ENCODE data around the gene TMEM130.

The TMEM130 gene, protein sequence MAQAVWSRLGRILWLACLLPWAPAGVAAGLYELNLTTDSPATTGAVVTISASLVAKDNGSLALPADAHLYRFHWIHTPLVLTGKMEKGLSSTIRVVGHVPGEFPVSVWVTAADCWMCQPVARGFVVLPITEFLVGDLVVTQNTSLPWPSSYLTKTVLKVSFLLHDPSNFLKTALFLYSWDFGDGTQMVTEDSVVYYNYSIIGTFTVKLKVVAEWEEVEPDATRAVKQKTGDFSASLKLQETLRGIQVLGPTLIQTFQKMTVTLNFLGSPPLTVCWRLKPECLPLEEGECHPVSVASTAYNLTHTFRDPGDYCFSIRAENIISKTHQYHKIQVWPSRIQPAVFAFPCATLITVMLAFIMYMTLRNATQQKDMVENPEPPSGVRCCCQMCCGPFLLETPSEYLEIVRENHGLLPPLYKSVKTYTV

DNA sequence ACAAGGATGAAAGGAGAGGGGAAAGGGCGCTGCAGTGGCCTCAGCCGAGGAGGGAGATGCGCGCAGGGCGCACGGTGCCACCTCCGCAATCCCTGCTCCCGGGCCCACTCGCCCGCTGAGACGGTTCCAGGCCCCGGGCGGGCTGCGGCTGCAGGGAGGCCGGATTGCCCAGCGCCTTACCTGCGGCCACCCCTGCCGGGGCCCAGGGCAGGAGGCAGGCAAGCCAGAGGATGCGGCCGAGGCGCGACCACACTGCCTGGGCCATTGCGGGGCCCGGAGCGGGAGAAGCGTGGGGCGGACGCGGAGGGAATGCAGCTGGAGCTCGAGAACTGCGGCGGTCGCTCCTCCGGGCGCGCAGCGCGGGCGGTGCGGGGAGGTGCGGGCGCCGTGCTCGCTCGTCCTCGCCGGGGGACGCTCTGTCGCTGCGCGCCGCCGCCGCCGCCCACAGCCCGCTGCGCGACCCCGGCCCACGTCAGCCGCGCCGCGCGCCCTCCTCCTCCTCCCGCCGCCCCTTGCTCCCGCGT is at the start of gene TMEM130:
Gene TMEM130, minus strand, starts transcription at position 418 of the 524 bp plus-strand sequence. Its CDS starts 153 bp downstream, at position 265.
- no peak for DNase-seq

DNA sequence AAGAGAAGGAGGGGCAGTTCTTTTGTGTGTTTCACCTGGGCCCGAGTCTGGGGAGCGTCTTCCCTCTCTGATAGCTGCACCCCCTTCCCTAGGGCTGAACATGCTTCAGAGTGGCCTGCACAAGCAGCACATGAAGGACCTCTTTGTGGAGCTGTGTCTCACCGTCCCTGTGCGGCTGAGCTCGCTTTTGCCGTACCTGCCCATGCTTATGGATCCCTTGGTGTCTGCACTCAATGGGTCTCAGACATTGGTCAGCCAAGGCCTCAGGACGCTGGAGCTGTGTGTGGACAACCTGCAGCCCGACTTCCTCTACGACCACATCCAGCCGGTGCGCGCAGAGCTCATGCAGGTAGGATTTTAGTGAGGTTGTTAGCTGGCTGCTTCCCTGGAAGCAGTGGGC is 47.5 kb upstream of the TMEM130 start:
- no peak for DNase-seq

DNA sequence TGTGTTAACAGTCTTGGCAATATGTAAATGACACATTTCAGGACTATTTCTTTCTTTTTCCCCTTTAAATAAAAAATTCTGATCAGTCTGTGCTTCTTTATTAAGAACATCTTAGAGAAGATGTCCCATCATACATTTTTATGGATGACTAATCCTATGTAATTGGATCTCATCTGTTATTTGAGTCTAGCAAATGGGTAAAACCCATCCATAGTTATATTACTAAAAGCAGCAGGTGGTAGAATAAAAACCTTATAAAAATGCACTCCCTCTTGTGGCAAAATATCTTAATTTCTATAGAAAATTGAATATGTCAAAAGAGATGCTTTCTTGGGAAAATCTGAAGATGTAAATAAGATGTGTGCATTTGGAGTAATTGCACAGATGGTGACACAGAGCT is 43.8 kb upstream of the TMEM130 start:
- DNase-seq = no peak

DNA sequence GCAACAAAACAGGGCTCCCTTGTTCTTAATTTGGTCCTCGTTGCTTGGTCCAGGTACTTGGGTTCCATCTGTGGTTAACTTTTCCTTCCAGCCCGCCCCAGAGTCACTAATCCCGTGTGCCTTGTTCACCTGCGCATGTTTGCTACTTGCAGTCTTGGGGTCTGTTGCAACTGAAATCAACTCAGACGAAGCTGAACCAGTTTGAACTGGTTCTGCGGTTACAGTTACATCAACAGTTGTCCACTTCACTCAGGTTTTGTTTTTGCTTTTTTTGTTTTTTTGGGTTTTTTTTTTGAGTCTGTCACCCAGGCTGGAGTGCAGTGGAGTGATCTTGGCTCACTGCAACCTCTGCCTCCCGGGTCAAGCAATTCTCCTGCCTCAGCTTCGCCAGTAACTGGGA is 43.2 kb upstream of the TMEM130 start:
- no peak for DNase-seq

DNA sequence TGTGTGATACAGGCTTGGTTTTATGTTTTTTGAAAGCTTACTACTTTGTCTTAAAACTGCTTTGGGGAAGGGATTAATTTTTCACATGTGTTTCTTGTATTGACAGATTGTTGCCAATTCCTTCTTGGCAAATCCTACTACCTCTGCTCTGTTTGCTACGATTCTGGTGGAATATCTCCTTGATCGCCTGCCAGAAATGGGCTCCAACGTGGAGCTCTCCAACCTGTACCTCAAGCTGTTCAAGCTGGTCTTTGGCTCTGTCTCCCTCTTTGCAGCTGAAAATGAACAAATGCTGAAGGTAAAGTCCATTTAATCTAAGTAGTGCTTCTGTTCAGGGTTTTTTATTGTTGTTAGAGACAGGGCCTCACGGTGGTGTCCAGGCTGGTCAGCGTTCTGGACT is 42.1 kb upstream of the TMEM130 start:
- DNase-seq = no peak

DNA sequence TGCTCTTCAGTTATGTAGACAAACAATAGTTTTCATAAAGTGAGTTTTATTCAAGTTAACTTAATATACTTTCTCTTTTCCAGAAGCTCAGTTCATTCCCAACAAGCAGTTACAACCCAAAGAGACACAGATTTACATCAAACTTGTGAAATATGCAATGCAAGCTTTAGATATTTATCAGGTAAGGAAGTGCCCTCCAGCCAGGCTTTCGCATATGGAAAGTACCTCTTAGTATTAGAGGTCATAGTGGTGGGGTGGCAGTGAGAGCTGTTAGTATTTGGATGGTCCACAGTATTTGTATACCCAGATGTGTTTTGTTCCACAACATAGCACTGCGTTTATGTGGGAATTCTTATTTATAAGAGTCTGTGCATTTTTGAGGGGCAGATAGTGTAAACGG is 40.6 kb upstream of the TMEM130 start:
- DNase-seq = no peak

DNA sequence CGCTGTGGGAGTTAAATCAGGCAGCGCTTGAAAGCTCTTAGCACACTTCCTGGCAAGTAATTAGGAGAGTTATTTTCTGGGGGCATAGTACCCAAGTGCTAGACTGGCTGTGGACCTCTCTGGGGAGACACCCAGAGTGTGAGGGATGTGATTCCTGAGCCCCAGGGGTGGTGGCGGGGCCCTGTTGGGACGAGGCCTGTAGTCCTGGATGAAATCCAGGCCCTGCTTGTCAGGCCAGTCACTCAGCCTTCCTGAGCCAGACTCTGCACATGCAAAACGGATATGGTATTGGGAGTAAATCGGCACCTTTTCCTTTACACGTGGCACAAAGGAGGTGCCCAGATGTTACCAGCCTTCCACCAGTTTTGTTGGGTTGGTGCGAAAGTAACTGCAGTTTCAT is 39.7 kb upstream of the TMEM130 start:
- no peak for DNase-seq

DNA sequence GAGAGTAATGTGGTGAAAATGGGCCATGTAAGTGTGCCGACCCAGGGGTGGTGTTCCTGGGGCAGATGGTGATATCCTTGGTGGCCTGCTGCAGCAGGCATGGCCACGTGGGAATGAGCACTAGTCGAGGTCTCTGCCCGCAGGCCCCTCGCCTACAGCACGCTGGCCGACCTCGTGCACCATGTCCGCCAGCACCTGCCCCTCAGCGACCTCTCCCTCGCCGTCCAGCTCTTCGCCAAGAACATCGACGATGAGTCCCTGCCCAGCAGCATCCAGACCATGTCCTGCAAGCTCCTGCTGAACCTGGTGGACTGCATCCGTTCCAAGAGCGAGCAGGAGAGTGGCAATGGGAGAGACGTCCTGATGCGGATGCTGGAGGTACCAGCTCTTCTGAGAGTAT is 38.8 kb upstream of the TMEM130 start:
- DNase-seq = no peak

DNA sequence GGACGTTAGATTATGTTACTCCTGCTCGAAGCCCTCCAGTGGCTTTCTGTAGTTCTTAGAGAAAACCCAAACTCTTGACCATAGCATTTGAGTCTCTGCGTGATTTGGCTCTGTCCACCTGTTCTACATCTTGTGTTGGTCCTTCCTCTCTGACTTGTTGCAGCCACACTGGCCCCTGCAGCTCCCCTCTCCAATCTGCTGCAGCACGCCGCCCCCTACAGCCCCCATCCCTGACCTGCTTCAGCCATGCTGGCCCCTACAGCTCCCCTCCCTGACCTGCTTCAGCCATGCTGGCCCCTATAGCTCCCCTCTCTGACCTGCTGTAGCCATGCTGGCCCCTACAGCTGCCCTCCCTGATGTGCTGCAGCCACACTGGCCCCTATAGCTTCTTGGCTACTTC is 37.8 kb upstream of the TMEM130 start:
- DNase-seq = no peak

DNA sequence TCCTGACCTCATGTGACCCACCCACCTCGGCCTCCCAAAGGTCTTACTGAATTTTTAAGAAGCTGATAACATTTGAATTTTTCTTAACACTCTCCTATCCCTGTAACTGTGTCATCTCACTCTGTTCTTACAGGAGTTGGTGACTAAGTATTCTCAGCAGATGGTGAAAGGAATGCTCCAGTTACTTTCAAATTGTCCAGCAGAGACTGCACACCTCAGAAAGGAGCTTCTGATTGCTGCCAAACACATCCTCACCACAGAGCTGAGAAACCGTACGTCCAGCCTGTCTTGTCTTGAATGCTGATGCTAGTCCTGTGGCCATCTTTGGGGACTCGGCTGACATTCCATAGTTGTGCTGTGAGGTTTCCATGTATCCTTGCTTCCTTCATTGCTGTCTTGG is 33.4 kb upstream of the TMEM130 start:
- DNase-seq = no peak

DNA sequence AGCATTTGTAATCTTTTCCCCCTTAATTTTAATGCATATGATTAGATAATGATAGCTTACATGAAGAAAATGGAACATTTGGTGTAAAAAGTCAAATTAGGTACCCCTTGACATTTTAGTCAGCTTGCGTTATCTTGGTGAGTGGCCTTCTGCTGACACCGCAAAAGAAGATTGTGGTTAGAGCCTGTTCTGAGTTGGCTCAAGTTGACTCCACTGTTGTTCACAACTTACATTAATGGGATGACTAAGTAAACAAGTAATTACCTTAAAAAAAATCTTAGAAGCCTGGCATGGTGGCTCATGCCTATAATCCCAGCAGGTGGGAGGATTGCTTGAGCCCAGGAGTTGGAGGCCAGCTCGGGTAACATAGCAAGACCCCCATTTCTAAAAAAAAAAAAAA is 32.7 kb upstream of the TMEM130 start:
- DNase-seq = no peak

DNA sequence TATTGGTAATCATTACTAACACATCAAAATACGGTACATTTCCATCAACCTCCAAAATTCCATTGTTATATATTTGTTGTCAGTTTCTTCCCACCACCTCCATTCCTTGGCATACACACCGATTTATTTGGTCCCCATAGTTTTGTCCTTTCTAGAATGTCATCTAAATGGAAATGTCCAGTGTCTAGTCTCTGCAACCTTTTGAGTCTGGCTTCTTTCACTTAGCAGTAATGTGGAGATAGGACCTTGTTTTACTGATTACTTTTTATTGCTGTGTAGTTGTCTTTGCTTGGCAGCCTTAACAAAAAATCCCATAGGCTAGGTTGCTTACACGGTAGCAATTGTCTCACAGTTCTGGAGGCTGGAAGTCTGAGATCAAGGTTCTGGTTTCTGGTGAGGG is 31.0 kb upstream of the TMEM130 start:
- DNase-seq = no peak

DNA sequence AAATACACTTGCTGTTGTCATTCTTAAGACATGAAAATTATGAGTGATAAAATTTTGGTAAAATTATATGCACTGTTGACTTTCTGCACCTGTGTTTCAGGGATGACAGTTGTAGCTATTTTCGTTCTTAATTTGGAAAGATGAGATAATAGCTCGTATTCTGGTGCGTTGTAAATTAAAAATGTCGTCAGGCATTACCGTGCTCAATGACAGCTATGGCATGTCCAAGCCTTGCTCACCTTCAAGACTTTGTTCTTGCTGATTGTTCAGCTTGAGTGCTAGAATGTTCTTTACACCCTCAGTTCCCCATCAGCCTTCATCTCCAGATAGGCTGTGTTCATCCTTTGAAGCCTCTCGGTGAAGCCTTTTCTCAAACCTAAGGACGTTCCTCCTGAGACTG is 30.0 kb upstream of the TMEM130 start:
- no peak for DNase-seq

DNA sequence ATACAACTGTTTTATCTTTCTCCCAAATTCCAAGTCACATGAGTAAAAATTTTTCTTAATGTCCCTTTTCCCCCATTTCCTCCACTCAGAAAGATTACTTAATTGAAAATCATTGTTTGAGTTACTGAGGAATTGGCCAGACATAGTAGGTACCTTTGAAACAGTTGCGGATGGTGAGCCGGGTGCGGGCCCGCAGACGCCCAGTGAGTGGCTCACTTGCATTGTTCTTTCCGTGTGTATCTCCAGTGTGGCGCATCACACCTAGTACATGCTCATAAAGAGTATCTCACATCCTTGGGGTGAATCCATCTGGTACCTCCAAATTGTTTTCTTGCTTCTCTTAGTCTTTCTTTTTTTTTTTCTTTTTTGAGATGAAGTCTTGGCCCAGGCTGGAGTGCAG is 22.8 kb upstream of the TMEM130 start:
- no peak for DNase-seq

DNA sequence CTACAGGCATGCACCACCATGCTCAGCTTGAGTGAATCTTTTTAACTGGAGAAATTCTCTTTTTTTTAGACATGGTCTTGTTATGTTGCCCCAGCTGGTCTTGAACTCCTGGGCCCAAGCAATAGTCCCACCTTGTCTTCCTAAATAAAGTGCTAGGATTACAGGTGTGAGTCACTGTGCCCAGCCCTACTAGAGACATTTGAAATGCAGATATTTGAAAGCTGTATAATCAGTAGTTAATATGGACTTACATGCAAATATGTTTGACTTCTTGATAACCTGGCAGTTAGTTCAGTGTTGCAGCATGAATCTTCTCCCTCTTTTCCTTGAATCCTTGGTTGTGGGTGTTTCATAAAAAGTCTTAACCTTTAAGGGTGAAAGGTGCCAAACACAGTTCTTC is 17.2 kb upstream of the TMEM130 start:
- no peak for DNase-seq

DNA sequence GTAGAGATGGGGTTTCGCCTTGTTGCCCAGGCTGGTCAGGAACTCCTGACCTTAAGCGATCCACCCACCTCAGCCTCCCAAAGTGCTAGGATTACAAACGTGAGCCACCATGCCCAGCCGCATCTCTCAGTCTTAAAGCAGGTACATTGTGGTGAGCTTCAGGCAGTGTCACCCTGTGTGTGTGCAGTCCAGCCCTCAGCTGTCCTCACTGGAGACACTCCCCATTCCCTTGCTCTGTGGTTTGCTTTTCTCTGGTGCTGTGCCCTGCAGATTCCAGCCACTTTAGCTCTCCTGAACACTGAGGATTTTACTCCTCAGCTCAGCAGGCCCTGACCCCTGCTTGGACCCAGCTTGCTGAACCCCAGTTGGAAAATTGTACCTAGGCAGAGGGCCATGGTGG is 14.6 kb upstream of the TMEM130 start:
- no peak for DNase-seq

DNA sequence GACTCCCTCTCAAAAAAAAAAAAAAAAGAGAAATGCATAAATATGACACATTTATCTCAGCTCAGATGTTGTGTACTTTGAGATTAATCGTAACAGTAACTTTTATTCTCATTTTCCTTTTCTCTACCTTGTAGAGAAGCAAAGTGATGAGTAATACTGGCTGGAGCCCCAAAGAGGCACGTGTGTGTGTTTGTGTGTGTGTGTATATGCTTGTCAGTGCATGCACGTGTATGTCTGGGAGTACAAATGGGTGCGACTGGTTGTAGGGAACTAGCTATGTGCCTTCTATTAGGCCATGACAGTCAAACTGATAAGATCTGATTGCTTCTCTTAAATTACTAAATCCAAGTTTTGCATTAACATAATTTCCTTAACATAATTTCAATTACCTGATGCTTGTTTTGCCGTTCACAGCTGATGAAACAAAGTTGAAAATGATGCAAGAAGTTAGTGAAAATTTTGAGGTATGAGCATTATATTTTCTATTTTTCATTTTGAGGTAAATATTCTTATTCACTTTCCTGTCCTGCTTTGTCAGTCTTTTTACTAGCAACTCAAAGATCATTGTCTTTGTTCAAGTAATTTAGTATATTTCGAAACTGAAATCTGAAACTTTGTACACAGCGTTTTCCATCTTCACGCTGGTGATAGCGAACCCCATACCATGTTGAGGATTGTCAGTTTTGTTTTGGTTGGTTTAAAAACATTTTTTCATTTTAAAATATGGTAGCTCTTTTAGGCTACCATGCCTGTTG is 11.9 kb upstream of the TMEM130 start:
- DNase-seq = no peak

DNA sequence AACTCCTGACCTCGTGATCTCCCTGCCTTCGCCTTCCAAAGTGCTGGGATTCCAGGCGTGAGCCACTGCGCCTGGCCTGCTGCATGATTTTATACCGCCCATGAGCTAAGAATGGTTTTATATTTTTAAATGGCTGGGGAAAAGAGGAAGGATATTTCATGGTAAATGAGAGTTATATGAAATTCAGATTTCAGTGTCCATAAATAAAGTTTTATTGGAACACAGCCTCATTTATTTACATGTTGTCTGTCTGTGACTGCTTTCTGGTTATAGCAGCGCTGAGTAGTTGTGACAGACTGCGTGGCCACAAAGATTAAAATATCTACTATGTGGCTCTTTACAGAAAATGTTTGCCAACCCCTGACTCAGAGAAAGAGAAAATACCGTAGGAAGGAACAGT is 10.7 kb upstream of the TMEM130 start:
- no peak for DNase-seq

DNA sequence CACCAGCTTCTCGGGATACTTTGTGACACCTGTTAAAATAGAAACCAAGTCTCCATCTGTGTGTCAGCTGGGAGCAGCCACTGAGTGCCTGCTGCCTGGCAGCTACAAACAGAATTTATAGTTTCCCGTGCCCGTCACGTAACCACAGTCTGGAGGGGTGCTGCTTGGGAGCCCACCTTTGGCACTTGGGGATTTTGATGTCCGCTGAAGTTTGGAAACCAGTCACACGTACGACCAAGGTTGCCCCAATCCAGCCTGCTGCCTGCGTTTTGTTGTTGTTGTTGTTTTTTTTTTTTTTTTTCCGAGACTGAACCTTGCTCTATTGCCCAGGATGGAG is 10.1 kb upstream of the TMEM130 start:
- no peak for DNase-seq

DNA sequence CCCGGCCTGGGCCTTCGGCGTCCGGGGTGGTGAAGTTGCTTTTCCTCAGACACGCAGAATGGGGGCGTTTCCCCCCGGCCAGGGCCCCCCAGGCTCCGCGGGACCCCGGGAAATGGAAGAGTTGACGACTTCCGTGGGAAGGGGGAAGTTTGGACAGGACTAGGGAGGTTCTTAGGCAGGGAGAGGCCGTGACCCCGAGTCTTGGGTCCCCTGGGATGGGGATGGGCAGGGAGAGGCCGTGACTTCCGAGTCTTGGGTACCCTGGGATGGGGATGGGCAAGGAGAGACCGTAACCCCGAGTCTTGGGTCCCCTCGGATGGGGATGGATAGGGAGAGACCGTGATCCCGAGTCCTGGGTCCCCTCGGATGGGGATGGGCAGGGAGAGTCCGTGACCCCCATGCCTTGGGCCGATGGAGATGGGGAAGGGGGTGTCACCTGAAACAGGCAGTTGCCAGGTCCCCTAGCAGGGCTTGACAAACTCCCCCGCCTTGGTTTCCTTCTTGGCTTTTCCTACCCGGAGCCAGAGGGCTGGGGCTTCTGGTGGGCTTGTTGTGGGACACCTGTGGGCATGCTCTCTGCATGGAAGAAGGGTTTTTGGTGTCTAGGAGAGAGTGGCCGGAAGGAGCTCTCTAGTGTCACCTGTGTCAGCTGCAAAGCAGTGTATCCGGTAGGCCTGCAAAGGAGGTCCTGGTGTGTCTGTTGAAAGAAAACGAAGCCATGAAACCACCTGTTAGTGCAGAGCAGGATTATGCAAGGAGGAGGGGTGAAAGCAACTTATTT is 9.6 kb upstream of the TMEM130 start:
- DNase-seq = no peak

DNA sequence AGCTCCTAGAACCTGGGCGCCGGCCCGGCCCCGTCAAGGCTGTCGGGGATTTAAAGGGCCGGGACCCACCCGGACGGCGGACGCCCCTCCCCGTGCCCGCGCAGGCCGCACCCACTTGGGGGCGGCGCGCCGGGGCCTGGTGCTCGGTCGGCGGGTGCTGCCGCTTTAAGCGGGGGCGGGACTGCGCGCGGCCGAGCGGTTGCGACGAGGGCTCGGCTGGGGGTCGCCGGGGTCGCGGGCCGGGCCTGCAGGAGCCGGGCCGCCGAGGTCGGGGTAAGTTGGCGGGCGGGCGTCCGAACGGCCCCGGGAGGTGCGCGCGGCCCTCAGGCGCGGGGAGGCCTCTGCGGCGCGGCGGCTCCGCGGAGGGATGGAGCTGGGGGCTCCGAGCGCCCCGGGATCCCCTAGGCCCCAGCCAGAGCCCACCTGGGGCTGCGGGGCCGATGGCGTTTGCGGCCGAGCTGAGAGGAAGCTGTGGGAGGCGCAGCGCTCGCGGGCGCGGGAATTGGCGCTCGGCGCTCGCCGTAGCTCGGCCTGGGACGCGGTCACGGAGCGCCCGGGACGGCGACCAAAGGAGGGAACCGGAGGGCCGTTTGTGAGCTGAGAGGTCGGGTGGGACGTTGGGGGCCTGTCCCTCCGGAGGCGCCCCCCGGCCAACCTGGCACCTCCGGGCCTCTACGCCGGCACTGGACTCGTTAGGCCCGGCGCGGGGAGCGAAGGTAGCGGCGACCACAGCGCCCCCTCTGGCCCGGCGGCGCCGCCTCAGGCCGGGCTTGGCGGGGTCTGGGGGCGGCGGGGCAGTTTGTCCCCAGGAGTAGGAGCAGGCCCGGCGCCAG is 8.8 kb upstream of the TMEM130 start, which contains the start of gene TRRAP:
Gene TRRAP, plus strand, starts transcription at position 168 of the 833 bp plus-strand sequence. CDS start 2,619 bp downstream, outside the sequence.
- peak; percentile 64 for DNase-seq

DNA sequence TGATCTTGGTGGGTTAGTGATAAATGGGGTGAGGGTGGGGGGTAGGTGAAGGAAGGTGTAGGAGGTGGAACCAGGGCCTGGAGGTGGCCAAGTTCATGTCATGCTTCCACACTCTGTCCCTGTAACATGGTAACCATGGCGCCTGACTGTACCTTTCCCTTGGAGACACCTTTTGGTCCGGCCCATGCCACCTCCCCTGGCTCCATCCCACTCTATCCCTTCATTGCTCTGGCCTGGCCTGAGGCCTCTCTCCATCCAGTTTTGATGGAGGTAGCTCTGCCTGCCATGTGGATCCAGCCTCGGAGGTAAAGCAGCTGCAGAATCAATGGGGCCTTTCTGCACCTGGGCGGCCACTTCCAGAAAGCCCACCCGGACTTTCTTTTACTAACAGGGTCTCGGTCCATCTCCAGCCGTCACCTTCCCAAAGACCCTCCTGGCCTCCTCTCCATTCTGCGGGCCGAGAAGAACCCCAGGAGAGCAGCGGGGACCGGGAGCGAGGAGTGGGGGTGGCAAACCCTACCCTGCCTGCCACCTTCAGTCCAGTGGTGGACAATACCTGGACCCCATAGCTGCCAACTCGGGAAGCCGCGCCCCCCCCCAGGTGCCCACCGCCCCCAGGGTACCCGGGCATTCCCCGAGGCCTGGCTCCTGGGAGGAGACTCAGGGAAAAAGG is 8.0 kb upstream of the TMEM130 start:
- DNase-seq = no peak
